ENCODE data around the gene MB21D2.

Gene MB21D2

GRCh38 chr3:192935441-192935840, 17.8 kb upstream of the MB21D2 start:
- Histone ChIP-seq H3K4me1 (ENCODE audit: control insufficient read depth, insufficient read depth, low read length) (no peaks in the 10 kb centered on the region), H3K27me3 (ENCODE audit: control insufficient read depth, insufficient read depth, low read length) (no peaks in the 10 kb centered on the region), H3K9me3 (ENCODE audit: control insufficient read depth, insufficient read depth, low read length) (no peaks in the 10 kb centered on the region), H3K27ac (ENCODE audit: low read depth, low read length) (no peak overlapping the region), H3K4me3 (ENCODE audit: low read depth, low read length) (no peak overlapping the region), H3K36me3 (ENCODE audit: control insufficient read depth, insufficient read depth, low read length) (no peaks in the 10 kb centered on the region), H3K9ac (ENCODE audit: low read depth, low read length) (no peak overlapping the region)

GRCh38 chr3:192933779-192934460, 16.3 kb upstream of the MB21D2 start:
- Histone ChIP-seq H3K4me3 (ENCODE audit: low read depth, low read length) (no peak overlapping the region), H3K9ac (ENCODE audit: low read depth, low read length) (no peak overlapping the region), H3K36me3 (ENCODE audit: control insufficient read depth, insufficient read depth, low read length) (no peaks in the 10 kb centered on the region), H3K27ac (ENCODE audit: low read depth, low read length) (no peak overlapping the region), H3K9me3 (ENCODE audit: control insufficient read depth, insufficient read depth, low read length) (no peaks in the 10 kb centered on the region), H3K4me1 (ENCODE audit: control insufficient read depth, insufficient read depth, low read length) (no peaks in the 10 kb centered on the region; the same call in 1 of the 2 replicates), H3K27me3 (ENCODE audit: control insufficient read depth, insufficient read depth, low read length) (no peaks in the 10 kb centered on the region)

- Histone ChIP-seq H3K9me3 (ENCODE audit: control insufficient read depth, insufficient read depth, low read length) (no peaks in the 10 kb centered on the region), H3K27me3 (ENCODE audit: control insufficient read depth, insufficient read depth, low read length) (no peaks in the 10 kb centered on the region), H3K9ac (ENCODE audit: low read depth, low read length) (no peak overlapping the region), H3K4me1 (ENCODE audit: control insufficient read depth, insufficient read depth, low read length) (no peaks in the 10 kb centered on the region; the same call in 1 of the 2 replicates), H3K36me3 (ENCODE audit: control insufficient read depth, insufficient read depth, low read length) (no peaks in the 10 kb centered on the region), H3K4me3 (ENCODE audit: low read depth, low read length) (no peak overlapping the region), H3K27ac (ENCODE audit: low read depth, low read length) (no peak overlapping the region)
Measured at GRCh38 chr3:192933259-192933658, 15.6 kb upstream of the MB21D2 start.

- no peak overlapping the region for H3K9ac ChIP-seq (ENCODE audit: low read depth, low read length)
- H3K4me1 ChIP-seq (ENCODE audit: control insufficient read depth, insufficient read depth, low read length) = no peaks in the 10 kb centered on the region; the same call in 1 of the 2 replicates
- H3K4me3 ChIP-seq (ENCODE audit: low read depth, low read length) = no peak overlapping the region
- H3K9me3 ChIP-seq (ENCODE audit: control insufficient read depth, insufficient read depth, low read length) = no peaks in the 10 kb centered on the region
- H3K36me3 ChIP-seq (ENCODE audit: control insufficient read depth, insufficient read depth, low read length) = no peaks in the 10 kb centered on the region
- H3K27ac ChIP-seq (ENCODE audit: low read depth, low read length) = no peak overlapping the region
- no peaks in the 10 kb centered on the region for H3K27me3 ChIP-seq (ENCODE audit: control insufficient read depth, insufficient read depth, low read length)
Measured at GRCh38 chr3:192931825-192932224, 14.2 kb upstream of the MB21D2 start.

GRCh38 chr3:192930577-192930976, 12.9 kb upstream of the MB21D2 start:
- H3K4me3 ChIP-seq (ENCODE audit: low read depth, low read length) = no peak overlapping the region
- no peak overlapping the region for H3K27ac ChIP-seq (ENCODE audit: low read depth, low read length)
- no peaks in the 10 kb centered on the region for H3K36me3 ChIP-seq (ENCODE audit: control insufficient read depth, insufficient read depth, low read length)
- no peak overlapping the region for H3K9ac ChIP-seq (ENCODE audit: low read depth, low read length)
- H3K27me3 ChIP-seq (ENCODE audit: control insufficient read depth, insufficient read depth, low read length) = no peaks in the 10 kb centered on the region
- no peaks in the 10 kb centered on the region; the same call in 1 of the 2 replicates for H3K4me1 ChIP-seq (ENCODE audit: control insufficient read depth, insufficient read depth, low read length)
- no peaks in the 10 kb centered on the region for H3K9me3 ChIP-seq (ENCODE audit: control insufficient read depth, insufficient read depth, low read length)

- Histone ChIP-seq H3K4me1 (ENCODE audit: control insufficient read depth, insufficient read depth, low read length) (no peaks in the 10 kb centered on the region; the same call in 1 of the 2 replicates), H3K9ac (ENCODE audit: low read depth, low read length) (no peak overlapping the region), H3K4me3 (ENCODE audit: low read depth, low read length) (no peak overlapping the region), H3K9me3 (ENCODE audit: control insufficient read depth, insufficient read depth, low read length) (no peaks in the 10 kb centered on the region), H3K27ac (ENCODE audit: low read depth, low read length) (no peak overlapping the region), H3K27me3 (ENCODE audit: control insufficient read depth, insufficient read depth, low read length) (no peaks in the 10 kb centered on the region), H3K36me3 (ENCODE audit: control insufficient read depth, insufficient read depth, low read length) (no peaks in the 10 kb centered on the region)
Measured at GRCh38 chr3:192929755-192930547, 12.3 kb upstream of the MB21D2 start.

- Histone ChIP-seq H3K27me3 (ENCODE audit: control insufficient read depth, insufficient read depth, low read length) (no peaks in the 10 kb centered on the region), H3K4me1 (ENCODE audit: control insufficient read depth, insufficient read depth, low read length) (no peaks in the 10 kb centered on the region; the same call in 1 of the 2 replicates), H3K9ac (ENCODE audit: low read depth, low read length) (no peak overlapping the region), H3K27ac (ENCODE audit: low read depth, low read length) (no peak overlapping the region), H3K36me3 (ENCODE audit: control insufficient read depth, insufficient read depth, low read length) (no peaks in the 10 kb centered on the region), H3K9me3 (ENCODE audit: control insufficient read depth, insufficient read depth, low read length) (no peaks in the 10 kb centered on the region), H3K4me3 (ENCODE audit: low read depth, low read length) (no peak overlapping the region)
Measured at GRCh38 chr3:192929146-192929545, 11.5 kb upstream of the MB21D2 start.

- Histone ChIP-seq H3K4me1 (ENCODE audit: control insufficient read depth, insufficient read depth, low read length) (peaks cover 4% of the 10 kb centered on the region), H3K27me3 (ENCODE audit: control insufficient read depth, insufficient read depth, low read length) (no peaks in the 10 kb centered on the region), H3K27ac (ENCODE audit: low read depth, low read length) (no peak overlapping the region), H3K9ac (ENCODE audit: low read depth, low read length) (no peak overlapping the region), H3K9me3 (ENCODE audit: control insufficient read depth, insufficient read depth, low read length) (no peaks in the 10 kb centered on the region), H3K4me3 (ENCODE audit: low read depth, low read length) (no peak overlapping the region), H3K36me3 (ENCODE audit: control insufficient read depth, insufficient read depth, low read length) (no peaks in the 10 kb centered on the region)
Measured at GRCh38 chr3:192928720-192929119, 11.1 kb upstream of the MB21D2 start.

- Histone ChIP-seq H3K9ac (ENCODE audit: low read depth, low read length) (no peak overlapping the region), H3K27me3 (ENCODE audit: control insufficient read depth, insufficient read depth, low read length) (no peaks in the 10 kb centered on the region)
Measured at GRCh38 chr3:192928016-192928415, 10.4 kb upstream of the MB21D2 start.

GRCh38 chr3:192927016-192927415, 9.4 kb upstream of the MB21D2 start:
- no peaks in the 10 kb centered on the region for H3K36me3 ChIP-seq (ENCODE audit: control insufficient read depth, insufficient read depth, low read length)
- H3K27ac ChIP-seq (ENCODE audit: low read depth, low read length) = peak overlapping the region; percentile 40
- no peak overlapping the region for H3K9ac ChIP-seq (ENCODE audit: low read depth, low read length)
- peaks cover 13% of the 10 kb centered on the region for H3K4me1 ChIP-seq (ENCODE audit: control insufficient read depth, insufficient read depth, low read length)
- H3K27me3 ChIP-seq (ENCODE audit: control insufficient read depth, insufficient read depth, low read length) = no peaks in the 10 kb centered on the region
- no peaks in the 10 kb centered on the region for H3K9me3 ChIP-seq (ENCODE audit: control insufficient read depth, insufficient read depth, low read length)
- no peak overlapping the region for H3K4me3 ChIP-seq (ENCODE audit: low read depth, low read length)

More at GRCh38 chr3:192928016-192928415, 10.4 kb upstream of the MB21D2 start:
- no peak overlapping the region for H3K4me3 ChIP-seq (ENCODE audit: low read depth, low read length)
- peaks cover 6% of the 10 kb centered on the region for H3K4me1 ChIP-seq (ENCODE audit: control insufficient read depth, insufficient read depth, low read length)
- H3K9me3 ChIP-seq (ENCODE audit: control insufficient read depth, insufficient read depth, low read length) = no peaks in the 10 kb centered on the region
- H3K27ac ChIP-seq (ENCODE audit: low read depth, low read length) = no peak overlapping the region
- H3K36me3 ChIP-seq (ENCODE audit: control insufficient read depth, insufficient read depth, low read length) = no peaks in the 10 kb centered on the region

GRCh38 chr3:192923731-192924130, 6.1 kb upstream of the MB21D2 start:
- peaks cover 5% of the 10 kb centered on the region; the same call in 1 of the 2 replicates for H3K27me3 ChIP-seq (ENCODE audit: control insufficient read depth, insufficient read depth, low read length)
- no peaks in the 10 kb centered on the region for H3K9me3 ChIP-seq (ENCODE audit: control insufficient read depth, insufficient read depth, low read length)
- no peak overlapping the region for H3K9ac ChIP-seq (ENCODE audit: low read depth, low read length)
- no peak overlapping the region for H3K4me3 ChIP-seq (ENCODE audit: low read depth, low read length)
- no peaks in the 10 kb centered on the region for H3K36me3 ChIP-seq (ENCODE audit: control insufficient read depth, insufficient read depth, low read length)
- peaks cover 32% of the 10 kb centered on the region for H3K4me1 ChIP-seq (ENCODE audit: control insufficient read depth, insufficient read depth, low read length)
- no peak overlapping the region for H3K27ac ChIP-seq (ENCODE audit: low read depth, low read length)

All from HUES48 (cell line).